Panc1 (cell line): ENCODE data around the gene CD8A.

ENCODE experiments used
- CTCF ChIP-seq: fragments of 450-650 bp; IDR thresholded peaks from 2 replicates; pipeline ENCODE4 v1.5.1; 2017; ENCODE audit warnings: mild to moderate bottlenecking
- POLR2AphosphoS5 ChIP-seq: IDR thresholded peaks from 2 replicates; pipeline ENCODE4 v1.6.1; 2012; ENCODE audit warnings: mild to moderate bottlenecking, low read depth, low read length, moderate library complexity
- REST ChIP-seq, 2 experiments: IDR thresholded peaks; 2 replicates each; pipeline ENCODE4 v1.6.1; 2011 to 2012; ENCODE audit warnings: low read depth in 2 of 2, control low read depth in 1 of 2, low read length in 1 of 2, mild to moderate bottlenecking in 1 of 2, moderate library complexity in 1 of 2; ENCODE audit not compliant: insufficient read depth in 1 of 2
- SIN3A ChIP-seq: IDR thresholded peaks from 2 replicates; pipeline ENCODE4 v1.6.1; 2012; ENCODE audit warnings: low read depth, mild to moderate bottlenecking, low read length, moderate library complexity, borderline replicate concordance; ENCODE audit not compliant: insufficient read depth
- TCF7L2 ChIP-seq: IDR thresholded peaks from 2 replicates; pipeline ENCODE4 v1.6.1; 2011; ENCODE audit warnings: mild to moderate bottlenecking, low read depth, low read length, inconsistent platforms

GRCh38 chr2:86807468-86808275, 17.0 kb upstream of the CD8A start:
- TF ChIP-seq CTCF (no peak), POLR2AphosphoS5 (no peak), REST (IDR thresholded peaks at IDR 0.05; ENCODE audit: insufficient read depth in 1 of 2, low read depth in 2 of 2, low read length in 1 of 2) (no peak), SIN3A (0 out of 2 replicates have a peak, but pooled peaks have one; percentile 51), TCF7L2 (no peak)
